RWPE2 (cell line): ENCODE measurements around the gene TSR2.

Experiments used
- ATAC-seq: fragments of 200-7000 bp; cut with Tn5 transposase; 3 replicates; pipeline ENCODE4 v1.9.1; 2021; ENCODE audit warnings: low read depth
- DNase-seq: peaks from one replicate; pipeline ENCODE4 v3.0.0-alpha.2; 2020; ENCODE audit warnings: low spot score
- H3K27ac ChIP-seq: fragments of 450-650 bp; 2 replicates; pipeline ENCODE4 v1.5.1; 2017; ENCODE audit warnings: mild to moderate bottlenecking; ENCODE audit not compliant: poor library complexity, severe bottlenecking
- H3K27me3 ChIP-seq: fragments of 250-450 bp; sonication (Bioruptor Pico); 2 replicates; pipeline ENCODE4 v1.5.1; 2021; ENCODE audit warnings: mild to moderate bottlenecking, moderate library complexity; ENCODE audit not compliant: insufficient read depth, poor library complexity, severe bottlenecking
- H3K36me3 ChIP-seq: fragments of 250-450 bp; sonication (Bioruptor Pico); 2 replicates; pipeline ENCODE4 v1.5.1; 2020; ENCODE audit warnings: low read depth, mild to moderate bottlenecking, moderate library complexity
- H3K4me1 ChIP-seq: fragments of 250-450 bp; sonication (Bioruptor Pico); 2 replicates; pipeline ENCODE4 v1.5.1; 2021; ENCODE audit warnings: mild to moderate bottlenecking, moderate library complexity; ENCODE audit not compliant: insufficient read depth, poor library complexity, severe bottlenecking
- H3K4me3 ChIP-seq: fragments of 250-450 bp; sonication (Bioruptor Pico); 2 replicates; pipeline ENCODE4 v1.5.1; 2021; ENCODE audit warnings: mild to moderate bottlenecking, moderate library complexity; ENCODE audit not compliant: severe bottlenecking
- H3K9me3 ChIP-seq: fragments of 250-450 bp; sonication (Bioruptor Pico); 2 replicates; pipeline ENCODE4 v1.5.1; 2021; ENCODE audit warnings: mild to moderate bottlenecking, moderate library complexity; ENCODE audit not compliant: severe bottlenecking
- TF ChIP-seq, protein P1 (sequence below): fragments of 450-650 bp; IDR thresholded peaks from one replicate; pipeline ENCODE4 v1.5.1; 2017; ENCODE audit warnings: mild to moderate bottlenecking, moderate library complexity; ENCODE audit not compliant: poor library complexity, severe bottlenecking

Gene TSR2

GRCh38 chrX:54415534-54416350 is 24.5 kb upstream of the TSR2 start:
- H3K36me3 ChIP-seq, result no peaks in the 10 kb centered on the region
- H3K4me3 ChIP-seq, result no peak overlapping the region
- no peak overlapping the region for H3K27ac ChIP-seq
- H3K4me1 ChIP-seq, result no peaks in the 10 kb centered on the region
- ATAC-seq (no peak), DNase-seq (no peak)
- H3K27me3 ChIP-seq, result no peaks in the 10 kb centered on the region
- no peaks in the 10 kb centered on the region for H3K9me3 ChIP-seq
- TF ChIP-seq, protein P1, sequence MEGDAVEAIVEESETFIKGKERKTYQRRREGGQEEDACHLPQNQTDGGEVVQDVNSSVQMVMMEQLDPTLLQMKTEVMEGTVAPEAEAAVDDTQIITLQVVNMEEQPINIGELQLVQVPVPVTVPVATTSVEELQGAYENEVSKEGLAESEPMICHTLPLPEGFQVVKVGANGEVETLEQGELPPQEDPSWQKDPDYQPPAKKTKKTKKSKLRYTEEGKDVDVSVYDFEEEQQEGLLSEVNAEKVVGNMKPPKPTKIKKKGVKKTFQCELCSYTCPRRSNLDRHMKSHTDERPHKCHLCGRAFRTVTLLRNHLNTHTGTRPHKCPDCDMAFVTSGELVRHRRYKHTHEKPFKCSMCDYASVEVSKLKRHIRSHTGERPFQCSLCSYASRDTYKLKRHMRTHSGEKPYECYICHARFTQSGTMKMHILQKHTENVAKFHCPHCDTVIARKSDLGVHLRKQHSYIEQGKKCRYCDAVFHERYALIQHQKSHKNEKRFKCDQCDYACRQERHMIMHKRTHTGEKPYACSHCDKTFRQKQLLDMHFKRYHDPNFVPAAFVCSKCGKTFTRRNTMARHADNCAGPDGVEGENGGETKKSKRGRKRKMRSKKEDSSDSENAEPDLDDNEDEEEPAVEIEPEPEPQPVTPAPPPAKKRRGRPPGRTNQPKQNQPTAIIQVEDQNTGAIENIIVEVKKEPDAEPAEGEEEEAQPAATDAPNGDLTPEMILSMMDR, result no peak

DNA sequence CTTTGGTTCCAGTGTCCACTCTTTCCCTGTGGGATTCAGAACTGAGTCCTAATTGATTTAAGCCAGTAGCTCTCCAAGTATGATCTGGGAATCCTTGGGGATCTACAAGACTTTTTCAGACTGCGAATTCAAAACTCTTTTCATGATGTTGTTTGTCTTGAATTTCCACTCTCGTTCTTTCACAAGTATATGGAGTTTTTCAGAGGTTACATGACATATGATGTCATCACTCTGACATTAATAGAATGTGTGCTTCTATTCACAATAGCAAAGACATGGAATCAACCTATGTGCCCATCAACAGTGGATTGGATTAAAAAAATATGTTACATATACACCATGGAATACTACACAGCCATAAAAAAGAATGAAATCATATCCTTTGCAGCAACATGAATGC is 23.2 kb upstream of the TSR2 start:
- ATAC-seq (no peak), DNase-seq (no peak)
- Histone ChIP-seq H3K9me3 (no peaks in the 10 kb centered on the region), H3K27ac (no peak overlapping the region), H3K4me1 (no peaks in the 10 kb centered on the region), H3K36me3 (no peaks in the 10 kb centered on the region), H3K27me3 (no peaks in the 10 kb centered on the region), H3K4me3 (no peak overlapping the region)
- TF ChIP-seq, protein P1, result no peak

DNA sequence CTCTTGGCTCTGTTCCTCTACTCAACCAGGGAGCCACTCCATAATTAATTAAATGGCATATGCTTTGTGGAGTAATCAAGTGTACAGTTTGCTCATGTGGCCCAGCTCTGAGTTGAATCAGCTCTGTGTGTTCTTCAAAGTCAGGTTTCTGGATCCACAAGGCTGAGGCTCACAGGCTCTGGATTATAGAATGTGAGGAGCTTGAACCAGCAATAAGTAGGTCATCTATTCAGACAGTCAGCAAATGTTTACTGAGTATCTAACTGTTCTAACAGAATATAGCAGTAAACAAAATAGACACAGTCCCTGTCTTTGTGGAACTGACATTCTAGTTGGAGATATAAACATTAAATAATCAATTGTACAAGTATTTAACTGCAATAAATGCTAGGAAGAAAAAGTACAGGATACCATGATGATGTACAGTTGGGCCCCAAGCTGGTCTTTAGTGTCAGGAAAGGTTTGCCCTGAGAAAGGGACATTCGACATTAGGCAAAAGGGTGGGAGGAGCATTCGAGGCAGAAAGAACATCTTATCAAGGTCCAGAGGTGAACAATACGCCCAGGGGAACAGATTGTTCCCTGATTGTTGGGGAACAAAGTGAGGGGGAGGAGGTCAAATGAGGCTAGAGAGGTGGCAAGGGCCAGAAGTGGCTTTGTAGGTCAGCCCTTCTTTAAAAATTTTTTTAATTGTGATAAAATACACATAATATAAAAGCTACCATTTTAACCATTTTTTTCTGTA is 20.5 kb upstream of the TSR2 start:
- TF ChIP-seq, protein P1, result no peak
- DNase-seq (no peak), ATAC-seq (no peak)
- no peak overlapping the region for H3K27ac ChIP-seq
- H3K9me3 ChIP-seq, result no peaks in the 10 kb centered on the region
- no peaks in the 10 kb centered on the region for H3K27me3 ChIP-seq
- H3K36me3 ChIP-seq, result no peaks in the 10 kb centered on the region
- no peak overlapping the region for H3K4me3 ChIP-seq
- no peaks in the 10 kb centered on the region for H3K4me1 ChIP-seq

- no peaks in the 10 kb centered on the region for H3K36me3 ChIP-seq
- no peak overlapping the region for H3K4me3 ChIP-seq
- TF ChIP-seq, protein P1, result no peak
Observed at GRCh38 chrX:54422168-54422567, 18.0 kb upstream of the TSR2 start.

More at GRCh38 chrX:54422168-54422567, 18.0 kb upstream of the TSR2 start:
- no peak for ATAC-seq
- Histone ChIP-seq H3K27ac (no peak overlapping the region), H3K4me1 (no peaks in the 10 kb centered on the region), H3K27me3 (no peaks in the 10 kb centered on the region), H3K9me3 (no peaks in the 10 kb centered on the region)
- no peak for DNase-seq
